AG09309 (cell line): ENCODE measurements around the gene SIDT2.

Experiments
- DNase-seq: peaks from one replicate; pipeline ENCODE4 v3.0.0-alpha.2; 2010; ENCODE audit warnings: low read depth
- H3K4me3 ChIP-seq: 2 replicates; pipeline ENCODE4 v1.5.1; 2011; ENCODE audit warnings: mild to moderate bottlenecking, low read depth, low read length, moderate library complexity; ENCODE audit not compliant: control insufficient read depth
- TF ChIP-seq, protein P1 (sequence below): IDR thresholded peaks from 2 replicates; pipeline ENCODE4 v1.5.1; 2011; ENCODE audit warnings: mild to moderate bottlenecking, low read depth, low read length, inconsistent platforms; ENCODE audit not compliant: insufficient read depth, control insufficient read depth; ENCODE audit errors: missing control alignments

The SIDT2 gene

GRCh38 chr11:117195258-117195657, 16.7 kb downstream of the SIDT2 start:
- no peak overlapping the region for H3K4me3 ChIP-seq
- no peak for DNase-seq
- TF ChIP-seq, protein P1, sequence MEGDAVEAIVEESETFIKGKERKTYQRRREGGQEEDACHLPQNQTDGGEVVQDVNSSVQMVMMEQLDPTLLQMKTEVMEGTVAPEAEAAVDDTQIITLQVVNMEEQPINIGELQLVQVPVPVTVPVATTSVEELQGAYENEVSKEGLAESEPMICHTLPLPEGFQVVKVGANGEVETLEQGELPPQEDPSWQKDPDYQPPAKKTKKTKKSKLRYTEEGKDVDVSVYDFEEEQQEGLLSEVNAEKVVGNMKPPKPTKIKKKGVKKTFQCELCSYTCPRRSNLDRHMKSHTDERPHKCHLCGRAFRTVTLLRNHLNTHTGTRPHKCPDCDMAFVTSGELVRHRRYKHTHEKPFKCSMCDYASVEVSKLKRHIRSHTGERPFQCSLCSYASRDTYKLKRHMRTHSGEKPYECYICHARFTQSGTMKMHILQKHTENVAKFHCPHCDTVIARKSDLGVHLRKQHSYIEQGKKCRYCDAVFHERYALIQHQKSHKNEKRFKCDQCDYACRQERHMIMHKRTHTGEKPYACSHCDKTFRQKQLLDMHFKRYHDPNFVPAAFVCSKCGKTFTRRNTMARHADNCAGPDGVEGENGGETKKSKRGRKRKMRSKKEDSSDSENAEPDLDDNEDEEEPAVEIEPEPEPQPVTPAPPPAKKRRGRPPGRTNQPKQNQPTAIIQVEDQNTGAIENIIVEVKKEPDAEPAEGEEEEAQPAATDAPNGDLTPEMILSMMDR: no peak

- H3K4me3 ChIP-seq: no peak overlapping the region
- DNase-seq: no peak
- TF ChIP-seq, protein P1: no peak
Observed at GRCh38 chr11:117195761-117196160, 17.2 kb downstream of the SIDT2 start.

GRCh38 chr11:117197006-117197405, 18.5 kb downstream of the SIDT2 start:
- DNase-seq: no peak
- H3K4me3 ChIP-seq: no peak overlapping the region
- TF ChIP-seq, protein P1: no peak

GRCh38 chr11:117197516-117198456, 19.2 kb downstream of the SIDT2 start:
- no peak overlapping the region for H3K4me3 ChIP-seq
- DNase-seq: no peak
- TF ChIP-seq, protein P1: peak; percentile 45

- DNase-seq: no peak
- TF ChIP-seq, protein P1: no peak
- H3K4me3 ChIP-seq: peak overlapping the region; percentile 63
Observed at GRCh38 chr11:117198613-117199012, 20.1 kb downstream of the SIDT2 start.

DNA sequence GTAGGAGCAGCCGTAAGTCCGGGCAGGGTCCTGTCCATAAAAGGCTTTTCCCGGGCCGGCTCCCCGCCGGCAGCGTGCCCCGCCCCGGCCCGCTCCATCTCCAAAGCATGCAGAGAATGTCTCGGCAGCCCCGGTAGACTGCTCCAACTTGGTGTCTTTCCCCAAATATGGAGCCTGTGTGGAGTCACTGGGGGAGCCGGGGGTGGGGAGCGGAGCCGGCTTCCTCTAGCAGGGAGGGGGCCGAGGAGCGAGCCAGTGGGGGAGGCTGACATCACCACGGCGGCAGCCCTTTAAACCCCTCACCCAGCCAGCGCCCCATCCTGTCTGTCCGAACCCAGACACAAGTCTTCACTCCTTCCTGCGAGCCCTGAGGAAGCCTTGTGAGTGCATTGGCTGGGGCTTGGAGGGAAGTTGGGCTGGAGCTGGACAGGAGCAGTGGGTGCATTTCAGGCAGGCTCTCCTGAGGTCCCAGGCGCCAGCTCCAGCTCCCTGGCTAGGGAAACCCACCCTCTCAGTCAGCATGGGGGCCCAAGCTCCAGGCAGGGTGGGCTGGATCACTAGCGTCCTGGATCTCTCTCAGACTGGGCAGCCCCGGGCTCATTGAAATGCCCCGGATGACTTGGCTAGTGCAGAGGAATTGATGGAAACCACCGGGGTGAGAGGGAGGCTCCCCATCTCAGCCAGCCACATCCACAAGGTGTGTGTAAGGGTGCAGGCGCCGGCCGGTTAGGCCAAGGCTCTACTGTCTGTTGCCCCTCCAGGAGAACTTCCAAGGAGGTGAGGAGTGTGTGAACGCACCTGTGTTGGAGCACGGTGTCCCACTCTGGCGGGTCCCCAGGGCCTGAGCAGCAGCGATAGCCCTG, 20.7 kb downstream of the SIDT2 start, which contains the start of gene TAGLN:
TAGLN (plus strand) TSS at position 318 of the 863 bp plus-strand sequence. CDS start 3,644 bp downstream, outside the sequence.
- DNase-seq: peak; percentile 78
- peak within 1 kb of the TSS; percentile 63 for H3K4me3 ChIP-seq
- TF ChIP-seq, protein P1: no peak
